K562 (cell line): Measurements from ENCODE around the gene SLC38A8. TPM values are rescaled to one million over a fixed set of nuclear protein-coding genes. Genes with fewer than 3 reads are reported as not detected.

ENCODE experiments used
- ARID1B ChIP-seq: fragments of 450-650 bp; IDR thresholded peaks from 2 replicates; pipeline ENCODE4 v1.6.1; 2016; ENCODE audit warnings: antibody characterized with exemption, mild to moderate bottlenecking, inconsistent platforms
- ARID2 ChIP-seq: fragments of 450-650 bp; IDR thresholded peaks from 2 replicates; pipeline ENCODE4 v1.6.1; 2017; ENCODE audit warnings: antibody characterized with exemption, mild to moderate bottlenecking
- BCOR ChIP-seq: fragments of 450-650 bp; IDR thresholded peaks from 2 replicates; pipeline ENCODE4 v1.6.1; 2016
- CBFA2T3 ChIP-seq: fragments of 450-650 bp; IDR thresholded peaks from 2 replicates; pipeline ENCODE4 v1.6.1; 2017
- CREB1 ChIP-seq, 2 experiments: sonication (generic) in 1 of 2; formaldehyde crosslinking in 1 of 2; IDR thresholded peaks; 2 replicates each; pipeline versions ENCODE4 v1.6.1 to v1.8.0; 2012 to 2022; ENCODE audit warnings: inconsistent platforms in 1 of 2, mild to moderate bottlenecking in 1 of 2, missing genetic modification reagents in 1 of 2, moderate library complexity in 1 of 2
- HDGF ChIP-seq: fragments of 450-650 bp; IDR thresholded peaks from 2 replicates; pipeline ENCODE4 v1.6.1; 2016
- MAFF ChIP-seq: IDR thresholded peaks from 2 replicates; pipeline ENCODE4 v1.6.1; 2012; ENCODE audit warnings: low read length, improper control_type of control experiment
- MTA1 ChIP-seq: fragments of 450-650 bp; IDR thresholded peaks from 2 replicates; pipeline ENCODE4 v1.6.1; 2017; ENCODE audit warnings: borderline replicate concordance
- NFE2 ChIP-seq: IDR thresholded peaks from 2 replicates; pipeline ENCODE4 v1.6.1; 2014; ENCODE audit warnings: antibody characterized with exemption, low read depth
- NFIC ChIP-seq: fragments of 450-650 bp; IDR thresholded peaks from 2 replicates; pipeline ENCODE4 v1.6.1; 2017; ENCODE audit warnings: mild to moderate bottlenecking, inconsistent platforms
- PTRF ChIP-seq: fragments of 450-650 bp; IDR thresholded peaks from 2 replicates; pipeline ENCODE4 v1.6.1; 2016; ENCODE audit warnings: mild to moderate bottlenecking, missing genetic modification characterization, missing compliant biosample characterization
- RB1 ChIP-seq: fragments of 450-650 bp; IDR thresholded peaks from 2 replicates; pipeline ENCODE4 v1.6.1; 2017; ENCODE audit warnings: low read depth, mild to moderate bottlenecking
- SLC30A9 ChIP-seq: fragments of 250-450 bp; sonication (Bioruptor Pico); IDR thresholded peaks from 2 replicates; pipeline ENCODE4 v1.8.0; 2022; ENCODE audit warnings: mild to moderate bottlenecking, moderate library complexity
- SMAD4 ChIP-seq: fragments of 250-450 bp; sonication (Bioruptor Pico); conservative IDR thresholded peaks from 2 replicates; pipeline ENCODE4 v1.8.0; 2021; ENCODE audit warnings: inconsistent platforms, mild to moderate bottlenecking, moderate library complexity
- SMARCA4 ChIP-seq: fragments of 450-650 bp; IDR thresholded peaks from 2 replicates; pipeline ENCODE4 v1.6.1; 2016
- SRSF3 ChIP-seq: fragments of 200-400 bp; formaldehyde crosslinking; IDR thresholded peaks from 2 replicates; pipeline ENCODE4 v1.6.1; 2016; ENCODE audit warnings: mild to moderate bottlenecking, low read length, moderate library complexity; ENCODE audit not compliant: insufficient read depth
- TSC22D4 ChIP-seq: fragments of 450-650 bp; IDR thresholded peaks from 2 replicates; pipeline ENCODE4 v1.6.1; 2016; ENCODE audit warnings: missing genetic modification characterization, missing biosample characterization, control low read depth
- ZNF717 ChIP-seq: fragments of 250-450 bp; sonication (Bioruptor Pico); IDR thresholded peaks from 2 replicates; pipeline ENCODE4 v1.5.0; 2021
- polyA plus RNA-seq, 8 experiments: library from polyadenylated mRNA; depleted of rRNA in 4 of 8; stranded (reverse) in 5 of 8; unstranded in 3 of 8; fragments of >200 nt; fragmentation: Nextera tagmentation in 2 of 8; fragmentation: Illumina TruSeq in 1 of 8; extraction: Ambion mirVana in 2 of 8; extraction: Trizol in 1 of 8; gene quantifications; 2 replicates each; pipeline versions ENCODE4 v1.2.1 to v1.2.3, GENCODE V29; 2011 to 2014; ENCODE audit warnings: inconsistent platforms in 1 of 8, missing spikeins in 1 of 8
- total RNA-seq, 7 experiments: library from RNA; depleted of rRNA in 6 of 7; stranded (reverse); fragments of >200 nt in 6 of 7; fragmentation: Illumina TruSeq in 2 of 7; extraction: Trizol in 2 of 7; gene quantifications; 2 replicates each; pipeline versions ENCODE4 v1.2.1 to v1.2.3, GENCODE V29; 2011 to 2021; ENCODE audit warnings: low replicate concordance in 1 of 7
- TF ChIP-seq, protein P1 (sequence below): fragments of 200-800 bp; sonication (Bioruptor generic); IDR thresholded peaks from 2 replicates; pipeline ENCODE4 v1.6.1; 2017; ENCODE audit warnings: missing genetic modification characterization, missing compliant biosample characterization
- TF ChIP-seq, protein P2 (sequence below): sonication (generic); formaldehyde crosslinking; IDR thresholded peaks from 2 replicates; pipeline ENCODE4 v1.8.0; 2022; ENCODE audit warnings: mild to moderate bottlenecking, missing genetic modification reagents
- TF ChIP-seq, protein P3 (sequence below): fragments of 450-650 bp; IDR thresholded peaks from 2 replicates; pipeline ENCODE4 v1.6.1; 2016
- TF ChIP-seq, protein P4 (sequence below): fragments of 250-450 bp; sonication (Bioruptor Pico); IDR thresholded peaks from 2 replicates; pipeline ENCODE4 v1.5.0; 2020; ENCODE audit warnings: mild to moderate bottlenecking

The SLC38A8 gene
- total and polyA plus RNA-seq, 9 of the 15 experiments (the other 6 are each of a cell fraction or from before 2014, with no cell fraction given), result 0.28 TPM; not detected in 8

DNA sequence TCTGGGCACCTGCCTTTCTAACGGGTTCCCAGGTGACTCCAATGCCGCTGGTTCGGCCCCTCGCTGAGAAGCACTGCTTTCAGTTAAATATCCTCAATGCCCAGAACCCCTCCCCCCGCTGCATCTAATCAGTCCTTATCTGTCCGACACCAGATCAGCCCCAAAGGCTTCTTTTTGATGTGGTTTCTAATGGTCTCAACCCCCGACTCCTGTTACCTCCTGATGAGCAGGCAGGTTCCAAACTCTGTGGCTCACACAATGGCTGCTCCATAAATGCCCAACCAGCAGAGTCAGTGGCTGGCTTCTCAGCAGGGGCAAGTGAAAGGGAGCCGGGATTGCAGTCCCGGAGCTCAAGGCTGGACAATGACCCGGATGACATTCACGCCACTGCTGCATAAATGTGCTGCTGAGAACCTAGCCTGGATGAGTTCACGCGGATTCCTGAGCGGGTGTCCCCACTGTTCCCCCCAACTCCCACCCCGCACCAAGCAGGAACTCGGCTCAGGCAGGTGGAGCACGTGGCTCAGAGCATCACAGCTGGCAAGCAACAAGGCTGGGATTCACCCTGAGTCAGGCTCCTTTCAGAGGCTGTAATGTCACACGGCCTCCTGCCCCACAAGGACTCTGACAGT is 1.0 kb upstream of the SLC38A8 start (continued):
- no peak for TF ChIP-seq PTRF (tag)
- no peak for TF ChIP-seq HDGF
- peak; percentile 89 for TF ChIP-seq SMAD4 (CRISPR knock-in tag)
- peak; percentile 93 for TF ChIP-seq CBFA2T3
- peak; percentile 69 for TF ChIP-seq NFIC
- peak; percentile 52; the same call in 1 of the 2 replicates for TF ChIP-seq RB1
- TF ChIP-seq, protein P1, sequence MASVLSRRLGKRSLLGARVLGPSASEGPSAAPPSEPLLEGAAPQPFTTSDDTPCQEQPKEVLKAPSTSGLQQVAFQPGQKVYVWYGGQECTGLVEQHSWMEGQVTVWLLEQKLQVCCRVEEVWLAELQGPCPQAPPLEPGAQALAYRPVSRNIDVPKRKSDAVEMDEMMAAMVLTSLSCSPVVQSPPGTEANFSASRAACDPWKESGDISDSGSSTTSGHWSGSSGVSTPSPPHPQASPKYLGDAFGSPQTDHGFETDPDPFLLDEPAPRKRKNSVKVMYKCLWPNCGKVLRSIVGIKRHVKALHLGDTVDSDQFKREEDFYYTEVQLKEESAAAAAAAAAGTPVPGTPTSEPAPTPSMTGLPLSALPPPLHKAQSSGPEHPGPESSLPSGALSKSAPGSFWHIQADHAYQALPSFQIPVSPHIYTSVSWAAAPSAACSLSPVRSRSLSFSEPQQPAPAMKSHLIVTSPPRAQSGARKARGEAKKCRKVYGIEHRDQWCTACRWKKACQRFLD (CRISPR knock-in tag), result no peak
- peak; percentile 85; the same call in 1 of the 2 replicates for TF ChIP-seq BCOR
- TF ChIP-seq ZNF717, result no peak
- no peak for TF ChIP-seq MTA1
- TF ChIP-seq MAFF, result 0 out of 2 replicates have a peak, but pooled peaks have one; percentile 5
- no peak for TF ChIP-seq ARID2
- peak; percentile 95 for TF ChIP-seq ARID1B
- TF ChIP-seq, protein P2, sequence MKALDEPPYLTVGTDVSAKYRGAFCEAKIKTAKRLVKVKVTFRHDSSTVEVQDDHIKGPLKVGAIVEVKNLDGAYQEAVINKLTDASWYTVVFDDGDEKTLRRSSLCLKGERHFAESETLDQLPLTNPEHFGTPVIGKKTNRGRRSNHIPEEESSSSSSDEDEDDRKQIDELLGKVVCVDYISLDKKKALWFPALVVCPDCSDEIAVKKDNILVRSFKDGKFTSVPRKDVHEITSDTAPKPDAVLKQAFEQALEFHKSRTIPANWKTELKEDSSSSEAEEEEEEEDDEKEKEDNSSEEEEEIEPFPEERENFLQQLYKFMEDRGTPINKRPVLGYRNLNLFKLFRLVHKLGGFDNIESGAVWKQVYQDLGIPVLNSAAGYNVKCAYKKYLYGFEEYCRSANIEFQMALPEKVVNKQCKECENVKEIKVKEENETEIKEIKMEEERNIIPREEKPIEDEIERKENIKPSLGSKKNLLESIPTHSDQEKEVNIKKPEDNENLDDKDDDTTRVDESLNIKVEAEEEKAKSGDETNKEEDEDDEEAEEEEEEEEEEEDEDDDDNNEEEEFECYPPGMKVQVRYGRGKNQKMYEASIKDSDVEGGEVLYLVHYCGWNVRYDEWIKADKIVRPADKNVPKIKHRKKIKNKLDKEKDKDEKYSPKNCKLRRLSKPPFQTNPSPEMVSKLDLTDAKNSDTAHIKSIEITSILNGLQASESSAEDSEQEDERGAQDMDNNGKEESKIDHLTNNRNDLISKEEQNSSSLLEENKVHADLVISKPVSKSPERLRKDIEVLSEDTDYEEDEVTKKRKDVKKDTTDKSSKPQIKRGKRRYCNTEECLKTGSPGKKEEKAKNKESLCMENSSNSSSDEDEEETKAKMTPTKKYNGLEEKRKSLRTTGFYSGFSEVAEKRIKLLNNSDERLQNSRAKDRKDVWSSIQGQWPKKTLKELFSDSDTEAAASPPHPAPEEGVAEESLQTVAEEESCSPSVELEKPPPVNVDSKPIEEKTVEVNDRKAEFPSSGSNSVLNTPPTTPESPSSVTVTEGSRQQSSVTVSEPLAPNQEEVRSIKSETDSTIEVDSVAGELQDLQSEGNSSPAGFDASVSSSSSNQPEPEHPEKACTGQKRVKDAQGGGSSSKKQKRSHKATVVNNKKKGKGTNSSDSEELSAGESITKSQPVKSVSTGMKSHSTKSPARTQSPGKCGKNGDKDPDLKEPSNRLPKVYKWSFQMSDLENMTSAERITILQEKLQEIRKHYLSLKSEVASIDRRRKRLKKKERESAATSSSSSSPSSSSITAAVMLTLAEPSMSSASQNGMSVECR (CRISPR knock-in tag), result peak; percentile 49; the same call in 1 of the 2 replicates
- TF ChIP-seq SRSF3, result no peak
- TF ChIP-seq, protein P3, sequence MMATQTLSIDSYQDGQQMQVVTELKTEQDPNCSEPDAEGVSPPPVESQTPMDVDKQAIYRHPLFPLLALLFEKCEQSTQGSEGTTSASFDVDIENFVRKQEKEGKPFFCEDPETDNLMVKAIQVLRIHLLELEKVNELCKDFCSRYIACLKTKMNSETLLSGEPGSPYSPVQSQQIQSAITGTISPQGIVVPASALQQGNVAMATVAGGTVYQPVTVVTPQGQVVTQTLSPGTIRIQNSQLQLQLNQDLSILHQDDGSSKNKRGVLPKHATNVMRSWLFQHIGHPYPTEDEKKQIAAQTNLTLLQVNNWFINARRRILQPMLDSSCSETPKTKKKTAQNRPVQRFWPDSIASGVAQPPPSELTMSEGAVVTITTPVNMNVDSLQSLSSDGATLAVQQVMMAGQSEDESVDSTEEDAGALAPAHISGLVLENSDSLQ, result no peak
- TF ChIP-seq CREB1 (IDR thresholded peaks at IDR 0.05), result peak; percentile 31; the same call in 1 of the 2 replicates
- no peak for TF ChIP-seq CREB1 (CRISPR knock-in tag; IDR thresholded peaks at IDR 0.05)
- TF ChIP-seq SLC30A9 (CRISPR knock-in tag), result no peak
- peak; percentile 90 for TF ChIP-seq SMARCA4
- TF ChIP-seq, protein P4, sequence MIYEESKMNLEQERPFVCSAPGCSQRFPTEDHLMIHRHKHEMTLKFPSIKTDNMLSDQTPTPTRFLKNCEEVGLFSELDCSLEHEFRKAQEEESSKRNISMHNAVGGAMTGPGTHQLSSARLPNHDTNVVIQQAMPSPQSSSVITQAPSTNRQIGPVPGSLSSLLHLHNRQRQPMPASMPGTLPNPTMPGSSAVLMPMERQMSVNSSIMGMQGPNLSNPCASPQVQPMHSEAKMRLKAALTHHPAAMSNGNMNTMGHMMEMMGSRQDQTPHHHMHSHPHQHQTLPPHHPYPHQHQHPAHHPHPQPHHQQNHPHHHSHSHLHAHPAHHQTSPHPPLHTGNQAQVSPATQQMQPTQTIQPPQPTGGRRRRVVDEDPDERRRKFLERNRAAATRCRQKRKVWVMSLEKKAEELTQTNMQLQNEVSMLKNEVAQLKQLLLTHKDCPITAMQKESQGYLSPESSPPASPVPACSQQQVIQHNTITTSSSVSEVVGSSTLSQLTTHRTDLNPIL (CRISPR knock-in tag), result no peak
- TF ChIP-seq NFE2, result peak; percentile 67
- no peak for TF ChIP-seq TSC22D4 (tag)
